Erythroblast (primary cell): ENCODE results near the gene NBPF4.
A peak's percentile ranks its signal among the peaks of the same experiment; 100 is the strongest.

Experiments
- DNase-seq, 2 experiments: peaks; one replicate each; lab custom pipeline; 2025; lab: John Stamatoyannopoulos, UW
- GATA1 ChIP-seq: IDR thresholded peaks from 2 replicates; pipeline ENCODE4 v1.6.1; 2011; ENCODE audit warnings: low read depth, mild to moderate bottlenecking, control low read depth, low read length, moderate library complexity
- POLR2A ChIP-seq: IDR thresholded peaks from 2 replicates; pipeline ENCODE4 v1.6.1; 2011; ENCODE audit warnings: mild to moderate bottlenecking, low read length

NBPF4 gene

GRCh38 chr1:108190001-108190634 is 53.8 kb downstream of the NBPF4 start:
- TF ChIP-seq POLR2A, result no peak
- peak; percentile 31 to 47 for DNase-seq

DNA sequence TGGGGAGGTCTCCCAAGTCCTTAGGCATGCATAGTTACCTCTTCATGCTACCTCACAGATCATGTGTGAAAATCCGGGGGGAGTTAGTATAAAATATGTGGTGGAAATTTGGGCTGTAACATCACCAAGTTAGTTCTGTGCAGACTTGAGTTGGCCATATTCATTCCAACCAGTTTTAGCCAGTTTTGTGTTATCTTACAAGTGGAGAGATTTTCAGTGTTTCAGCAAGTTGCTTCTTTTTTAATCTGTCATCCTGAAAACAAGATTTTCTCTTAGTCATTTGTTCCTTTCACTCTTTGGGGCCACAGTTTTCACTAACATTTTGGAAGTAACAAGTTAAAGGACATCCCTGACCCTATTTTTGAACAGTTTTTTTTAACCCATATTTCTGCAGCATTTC is 55.1 kb downstream of the NBPF4 start:
- no peak for DNase-seq

DNA sequence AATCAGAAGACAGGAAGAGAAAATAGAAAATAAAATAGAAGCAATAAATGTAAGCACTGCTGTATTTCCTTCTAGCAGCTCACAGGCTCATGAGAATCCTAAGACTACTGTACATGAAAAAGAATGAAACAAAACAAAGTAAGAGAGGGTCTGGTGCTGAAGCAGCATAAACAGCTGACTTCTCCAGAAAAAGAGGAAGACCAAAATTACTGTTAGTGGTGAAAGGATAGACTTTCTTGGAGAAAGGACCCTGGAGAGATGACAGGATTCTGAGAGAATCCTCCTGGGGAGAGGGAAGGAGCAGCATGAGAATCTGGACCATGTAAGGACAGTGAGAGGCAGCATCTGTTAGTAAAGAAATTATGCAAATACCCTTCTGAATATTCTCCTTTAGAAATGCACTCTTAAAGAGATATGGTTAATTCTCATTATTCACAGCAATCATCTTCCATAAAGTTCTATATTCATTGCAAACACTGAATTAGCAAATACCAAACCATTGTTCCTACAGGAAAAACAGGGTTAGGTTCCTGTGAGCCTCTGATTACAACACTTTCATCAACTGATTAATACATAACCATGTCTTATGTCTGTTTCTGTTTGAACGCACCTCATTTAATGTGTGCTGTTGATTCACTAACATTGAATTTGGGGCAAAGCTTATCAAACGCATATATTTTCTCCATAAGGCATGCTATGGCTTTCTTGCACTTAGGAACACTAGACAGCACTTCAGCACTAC is 60.7 kb downstream of the NBPF4 start:
- TF ChIP-seq GATA1 (no peak), POLR2A (no peak)
- DNase-seq, result no peak

More for the DNA sequence above, 55.1 kb downstream of the NBPF4 start:
- TF ChIP-seq GATA1 (no peak), POLR2A (no peak)

DNA sequence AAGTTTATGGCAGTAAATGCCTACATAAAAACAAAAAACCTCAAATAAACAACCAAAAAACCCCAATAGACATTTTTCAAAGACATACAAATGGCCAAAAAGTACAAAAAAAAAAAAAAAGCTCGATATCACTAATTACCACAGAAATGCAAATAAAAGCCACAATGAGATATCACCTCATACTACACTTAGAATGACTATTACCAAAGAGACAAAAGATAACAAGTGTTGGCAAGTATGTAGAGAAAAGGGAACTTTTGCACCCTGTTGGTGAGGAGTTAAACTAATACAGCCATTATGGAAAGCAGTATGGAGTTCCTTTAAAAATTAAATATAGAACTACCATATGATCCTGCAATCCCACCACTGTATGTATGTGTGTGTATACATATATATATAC is 64.9 kb downstream of the NBPF4 start:
- DNase-seq, result no peak
- TF ChIP-seq POLR2A (no peak), GATA1 (no peak)
